Measurements from ENCODE around the gene TMEM74B. TPM values are rescaled to one million over a fixed set of nuclear protein-coding genes. Genes with fewer than 3 reads are reported as not detected.

Gene TMEM74B
- total and polyA plus RNA-seq, 12 donors: 1.5 to 17.5 (median 2.4) TPM

DNA sequence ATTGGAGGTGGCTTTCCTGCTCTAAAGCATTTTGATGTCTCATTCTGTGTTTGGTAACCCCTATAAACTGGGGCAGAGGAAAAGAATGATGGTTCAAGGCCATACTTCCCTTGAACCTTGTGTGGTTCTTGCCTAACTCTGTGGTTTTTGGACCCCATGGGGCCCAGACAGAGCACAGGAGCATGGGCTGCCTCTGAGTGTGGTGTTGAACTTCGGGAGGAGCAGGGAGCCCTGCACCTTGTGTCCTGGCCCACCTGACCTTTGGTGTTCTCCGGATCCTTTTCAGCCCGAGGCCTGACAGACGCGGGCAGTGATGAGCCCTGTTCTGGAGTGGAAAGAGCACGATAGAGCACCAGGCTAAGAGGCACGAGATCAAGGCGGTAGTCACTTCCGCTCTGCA lies 18.8 kb downstream of the TMEM74B start:
- ATAC-seq (no peak), DNase-seq (no peak)
- 95 to 97% methylated on average over 9 of the region's 9 CpGs for WGBS, 2 donors
- H3K36me3 ChIP-seq: peaks cover 0 to 100% (median 64%) of the 10 kb centered on the region in 9 donors
- H3K9me3 ChIP-seq: no peaks in the 10 kb centered on the region
- H3K4me3 ChIP-seq: no peak overlapping the region
- intact Hi-C loops (cut with DNase I): no loop called here
- H3K27me3 ChIP-seq: no peaks in the 10 kb centered on the region
- TF ChIP-seq, protein P1, sequence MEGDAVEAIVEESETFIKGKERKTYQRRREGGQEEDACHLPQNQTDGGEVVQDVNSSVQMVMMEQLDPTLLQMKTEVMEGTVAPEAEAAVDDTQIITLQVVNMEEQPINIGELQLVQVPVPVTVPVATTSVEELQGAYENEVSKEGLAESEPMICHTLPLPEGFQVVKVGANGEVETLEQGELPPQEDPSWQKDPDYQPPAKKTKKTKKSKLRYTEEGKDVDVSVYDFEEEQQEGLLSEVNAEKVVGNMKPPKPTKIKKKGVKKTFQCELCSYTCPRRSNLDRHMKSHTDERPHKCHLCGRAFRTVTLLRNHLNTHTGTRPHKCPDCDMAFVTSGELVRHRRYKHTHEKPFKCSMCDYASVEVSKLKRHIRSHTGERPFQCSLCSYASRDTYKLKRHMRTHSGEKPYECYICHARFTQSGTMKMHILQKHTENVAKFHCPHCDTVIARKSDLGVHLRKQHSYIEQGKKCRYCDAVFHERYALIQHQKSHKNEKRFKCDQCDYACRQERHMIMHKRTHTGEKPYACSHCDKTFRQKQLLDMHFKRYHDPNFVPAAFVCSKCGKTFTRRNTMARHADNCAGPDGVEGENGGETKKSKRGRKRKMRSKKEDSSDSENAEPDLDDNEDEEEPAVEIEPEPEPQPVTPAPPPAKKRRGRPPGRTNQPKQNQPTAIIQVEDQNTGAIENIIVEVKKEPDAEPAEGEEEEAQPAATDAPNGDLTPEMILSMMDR (IDR thresholded peaks at IDR 0.05): no peak
- H3K27ac ChIP-seq: peak overlapping the region in 1 of 10 donors; percentile 8
- peaks cover 0 to 24% (median 6%) of the 10 kb centered on the region in 9 donors for H3K4me1 ChIP-seq

DNA sequence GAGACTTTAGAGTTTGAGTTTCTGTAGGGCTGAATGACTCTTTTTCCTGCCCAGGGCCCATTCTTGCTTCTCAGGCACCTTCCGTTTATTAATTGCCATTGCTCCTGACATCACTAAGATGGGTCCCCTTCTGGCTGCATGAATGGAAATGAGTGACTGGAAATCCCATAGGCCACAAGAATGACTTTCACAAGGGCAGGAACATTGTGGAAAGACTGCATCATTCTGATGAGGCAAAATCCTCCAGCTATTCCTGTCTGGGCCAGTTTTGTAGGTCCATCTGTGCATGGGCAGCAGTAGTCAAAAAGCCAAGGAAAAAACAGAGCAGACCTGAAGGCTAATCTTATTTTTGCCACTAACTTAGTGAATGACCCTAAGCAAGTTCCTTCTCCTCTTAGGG lies 19.3 kb downstream of the TMEM74B start:
- TF ChIP-seq, protein P1 (IDR thresholded peaks at IDR 0.05): no peak
- intact Hi-C loops (cut with DNase I): no loop called here
- 95 to 96% methylated on average over 1 of the region's 1 CpG for WGBS, 2 donors

DNA sequence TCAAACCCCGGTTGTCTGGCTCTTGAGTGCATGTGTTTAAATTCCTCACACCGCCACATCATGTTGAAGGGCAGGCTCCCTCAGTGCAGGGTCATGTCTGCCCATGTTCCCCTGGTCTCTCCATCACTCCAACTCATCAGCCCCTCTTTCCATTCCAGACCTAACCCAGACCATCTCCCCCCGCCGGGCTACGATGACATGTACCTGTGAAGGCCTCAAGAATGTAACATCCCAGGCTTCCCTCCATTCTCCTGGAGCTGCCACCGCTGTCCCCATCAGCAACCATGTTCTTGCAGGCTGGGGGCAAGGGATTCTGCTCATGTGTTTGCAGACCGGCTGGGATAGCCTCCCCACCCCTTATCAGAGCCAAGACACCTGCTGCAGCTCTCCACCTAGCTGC lies 19.9 kb downstream of the TMEM74B start:
- intact Hi-C loops (cut with DNase I): no loop called here
- no peak overlapping the region for H3K27ac ChIP-seq
- ATAC-seq (no peak), DNase-seq (no peak)
- no peaks in the 10 kb centered on the region for H3K9me3 ChIP-seq
- TF ChIP-seq, protein P1 (IDR thresholded peaks at IDR 0.05): no peak
- 93 to 96% methylated on average over 7 of the region's 7 CpGs for WGBS, 2 donors
- peaks cover 0 to 24% (median 6%) of the 10 kb centered on the region in 9 donors for H3K4me1 ChIP-seq
- no peaks in the 10 kb centered on the region for H3K27me3 ChIP-seq
- H3K4me3 ChIP-seq: no peak overlapping the region
- peaks cover 0 to 100% (median 63%) of the 10 kb centered on the region in 9 donors for H3K36me3 ChIP-seq

More for the DNA sequence above, 19.3 kb downstream of the TMEM74B start:
- Histone ChIP-seq H3K27ac (peak overlapping the region in 1 of 10 donors; percentile 8), H3K4me1 (peaks cover 0 to 24% (median 6%) of the 10 kb centered on the region in 9 donors), H3K27me3 (no peaks in the 10 kb centered on the region), H3K36me3 (peaks cover 0 to 100% (median 64%) of the 10 kb centered on the region in 9 donors), H3K4me3 (no peak overlapping the region), H3K9me3 (no peaks in the 10 kb centered on the region)
- no peak for ATAC-seq
- no peak for DNase-seq

DNA sequence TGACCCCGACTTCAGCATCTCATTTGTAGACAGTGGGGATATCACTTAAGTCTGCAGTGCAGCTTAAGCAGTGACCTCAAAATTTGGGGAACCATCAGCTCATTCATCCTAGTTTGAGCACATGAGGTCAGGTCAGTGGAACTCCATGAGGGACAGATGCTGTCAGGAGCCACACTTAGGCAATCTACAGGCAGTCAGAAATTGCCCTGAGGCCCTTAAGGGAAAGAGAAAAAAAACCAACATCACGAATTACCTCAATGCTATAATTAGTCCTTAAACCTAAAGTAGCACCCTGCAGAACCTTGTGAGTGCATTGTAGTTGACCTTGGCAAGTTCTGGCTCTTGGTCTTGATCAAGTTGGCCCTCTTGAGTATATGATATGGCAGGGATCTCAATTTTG lies 21.1 kb downstream of the TMEM74B start:
- TF ChIP-seq, protein P1 (IDR thresholded peaks at IDR 0.05): no peak
- ATAC-seq (peak in 7 of 8 donors; percentile 46 to 77 (median 67)), DNase-seq (no peak)
- Histone ChIP-seq H3K4me3 (no peak overlapping the region), H3K27ac (peak overlapping the region in 1 of 10 donors; percentile 39), H3K27me3 (no peaks in the 10 kb centered on the region), H3K4me1 (peaks cover 0 to 24% (median 6%) of the 10 kb centered on the region in 9 donors), H3K36me3 (peaks cover 0 to 97% (median 51%) of the 10 kb centered on the region in 9 donors), H3K9me3 (no peaks in the 10 kb centered on the region)
- 71 to 80% methylated on average over 2 of the region's 2 CpGs for WGBS, 2 donors
- intact Hi-C loops (cut with DNase I): no loop called here
